GM21737 (cell line): ENCODE measurements around the gene NUP210.

ENCODE experiments used
- ATAC-seq: cut with Tn5 transposase; IDR thresholded peaks from one replicate; pipeline ENCODE4 v1.9.1; 2021; ENCODE audit warnings: mild to moderate bottlenecking, moderate library complexity; ENCODE audit not compliant: unreplicated experiment

Gene NUP210

GRCh38 chr3:13332158-13332557 is 88.0 kb downstream of the NUP210 start:
- ATAC-seq: peak; percentile 91

DNA sequence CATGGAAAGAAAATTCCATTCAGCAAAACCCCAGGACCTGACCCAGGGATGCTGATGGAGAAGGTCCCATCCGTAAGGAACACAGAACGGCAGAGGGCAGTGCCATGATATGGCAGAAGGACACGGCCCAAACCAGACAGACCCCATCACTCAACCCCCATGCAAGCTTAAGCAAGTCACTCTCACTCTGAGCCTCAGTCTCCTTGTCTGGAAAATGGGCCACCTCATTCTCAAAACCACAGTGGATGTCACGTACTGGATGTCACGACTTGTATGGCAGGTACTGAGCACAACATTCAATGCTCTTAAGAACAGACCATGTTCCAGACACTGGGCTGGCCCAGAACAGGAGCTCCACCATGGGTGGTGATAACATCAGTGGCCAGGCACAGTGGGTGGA is 90.4 kb downstream of the NUP210 start:
- ATAC-seq: no peak

GRCh38 chr3:13325892-13326443 is 94.2 kb downstream of the NUP210 start:
- no peak for ATAC-seq

DNA sequence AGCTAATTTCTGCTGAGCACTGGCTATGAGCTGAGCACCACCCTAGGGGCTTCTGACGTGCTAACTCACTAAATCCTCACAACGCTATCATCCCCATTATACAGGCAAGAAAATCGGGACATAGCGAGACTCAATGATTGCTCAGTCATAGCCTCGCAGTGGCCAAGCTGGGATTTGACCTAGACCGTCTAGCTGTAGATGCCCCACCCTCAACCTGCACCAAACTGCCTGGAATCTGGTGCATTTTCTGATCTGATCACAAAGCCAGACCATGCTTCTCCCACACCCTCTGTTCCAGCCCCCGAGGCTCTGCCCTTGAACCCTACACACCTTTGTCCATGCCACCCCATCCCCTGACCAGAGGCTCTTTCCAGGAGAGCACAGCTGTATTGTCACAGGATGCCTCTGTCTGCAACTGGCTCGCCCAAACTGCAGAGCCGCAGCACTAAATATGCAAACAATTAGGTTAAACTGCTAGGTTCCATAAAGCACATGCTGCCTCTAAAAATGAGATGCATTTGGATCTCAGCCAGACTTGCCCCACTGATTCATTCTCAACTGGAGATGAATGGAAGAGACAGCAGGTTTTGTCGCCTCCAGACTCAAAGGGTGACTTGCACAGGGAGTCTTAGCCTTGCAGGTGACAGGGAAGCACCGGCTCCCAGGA is 95.2 kb downstream of the NUP210 start:
- no peak for ATAC-seq

- no peak for ATAC-seq
These were observed 96.3 kb downstream of the NUP210 start for GRCh38 chr3:13323822-13324221.

DNA sequence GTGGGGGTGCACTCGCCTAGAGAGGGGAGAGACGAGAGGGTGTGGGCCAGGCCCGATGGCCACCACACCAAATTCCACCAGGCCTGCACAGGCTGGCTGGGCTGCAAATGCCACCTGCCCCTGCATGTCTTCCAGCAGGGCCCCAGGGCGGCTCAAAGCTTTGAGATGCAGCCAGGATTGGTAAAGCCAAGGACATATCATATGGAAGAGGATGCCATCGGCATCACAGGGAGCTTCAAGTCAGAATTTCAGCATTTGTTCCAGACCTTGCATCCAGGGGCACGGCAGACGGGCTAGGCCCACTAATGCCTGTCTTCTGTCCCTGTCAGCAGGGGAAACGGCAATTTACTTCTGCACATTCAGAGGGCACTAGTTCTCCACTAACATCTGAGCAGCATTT is 97.8 kb downstream of the NUP210 start:
- ATAC-seq: no peak

DNA sequence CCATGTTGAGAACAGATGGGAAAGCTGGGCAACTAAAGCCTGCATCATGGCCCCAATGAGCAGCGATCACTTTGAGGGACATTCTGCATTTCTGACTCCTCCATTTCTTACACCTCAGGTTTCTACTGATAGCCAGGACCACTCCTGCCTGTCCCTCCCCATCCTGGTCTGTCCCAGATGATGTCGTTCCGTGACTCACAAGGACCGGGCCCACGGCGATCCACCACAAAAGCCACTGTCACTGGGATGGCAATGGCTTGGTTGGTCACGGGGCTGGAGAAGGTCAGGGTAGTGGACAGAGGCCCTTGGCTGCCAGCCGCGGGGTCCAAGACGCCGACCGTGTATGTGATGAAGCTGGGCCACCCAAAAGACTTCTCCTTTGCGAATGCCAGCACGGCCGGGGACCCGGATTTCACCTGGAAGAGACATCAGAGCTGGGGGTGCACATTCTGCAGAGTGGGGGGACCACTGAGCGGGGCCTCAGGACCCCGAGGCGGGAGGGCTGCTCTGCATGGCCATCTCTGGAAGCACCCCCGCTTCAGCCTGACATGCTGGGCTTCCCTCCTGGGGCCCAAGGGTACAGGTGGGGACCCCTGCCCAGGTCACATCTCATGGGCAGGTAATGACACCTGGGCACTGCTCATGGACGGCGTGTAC is 100.4 kb downstream of the NUP210 start:
- ATAC-seq: no peak

DNA sequence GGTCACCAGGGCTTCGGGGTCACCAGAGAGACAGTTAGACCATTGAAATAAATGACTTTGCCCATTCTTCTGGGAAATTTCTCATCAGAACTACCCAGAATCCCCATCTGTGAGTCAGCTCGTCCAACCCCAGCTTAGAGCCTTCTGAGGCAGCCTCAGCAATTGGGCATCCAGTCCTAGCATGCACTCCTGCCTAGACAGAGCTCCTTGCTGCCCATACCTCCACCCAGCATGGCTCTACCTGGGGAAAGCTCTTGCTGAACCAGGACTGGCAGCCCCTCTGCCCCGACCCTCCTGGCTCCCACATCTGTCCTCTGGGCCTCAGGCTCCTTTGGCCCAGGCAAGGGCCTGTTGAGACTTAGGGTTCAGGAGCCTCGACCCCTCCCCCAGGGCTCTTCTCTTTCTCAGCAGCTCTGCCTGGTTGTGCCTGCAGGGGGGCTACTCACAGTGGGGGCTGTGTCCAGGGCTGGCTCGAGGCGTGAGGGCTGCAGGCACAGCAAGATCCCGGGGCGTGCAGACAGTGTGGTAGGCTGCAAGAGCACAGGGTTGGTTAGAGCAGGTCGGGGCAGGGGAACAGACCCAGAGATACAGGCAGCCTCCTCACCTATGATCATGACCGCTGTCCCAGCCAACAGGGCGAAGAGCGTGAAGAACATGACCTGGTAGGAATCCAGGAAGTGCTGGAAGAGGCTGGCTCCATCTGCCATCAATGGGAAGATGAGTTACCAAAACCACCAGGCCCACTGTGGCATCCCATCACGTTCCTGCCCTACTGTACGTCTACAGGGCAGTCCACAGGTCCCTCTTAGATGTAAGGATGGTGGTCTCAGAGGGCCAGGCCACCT is 101.3 kb downstream of the NUP210 start:
- no peak for ATAC-seq

DNA sequence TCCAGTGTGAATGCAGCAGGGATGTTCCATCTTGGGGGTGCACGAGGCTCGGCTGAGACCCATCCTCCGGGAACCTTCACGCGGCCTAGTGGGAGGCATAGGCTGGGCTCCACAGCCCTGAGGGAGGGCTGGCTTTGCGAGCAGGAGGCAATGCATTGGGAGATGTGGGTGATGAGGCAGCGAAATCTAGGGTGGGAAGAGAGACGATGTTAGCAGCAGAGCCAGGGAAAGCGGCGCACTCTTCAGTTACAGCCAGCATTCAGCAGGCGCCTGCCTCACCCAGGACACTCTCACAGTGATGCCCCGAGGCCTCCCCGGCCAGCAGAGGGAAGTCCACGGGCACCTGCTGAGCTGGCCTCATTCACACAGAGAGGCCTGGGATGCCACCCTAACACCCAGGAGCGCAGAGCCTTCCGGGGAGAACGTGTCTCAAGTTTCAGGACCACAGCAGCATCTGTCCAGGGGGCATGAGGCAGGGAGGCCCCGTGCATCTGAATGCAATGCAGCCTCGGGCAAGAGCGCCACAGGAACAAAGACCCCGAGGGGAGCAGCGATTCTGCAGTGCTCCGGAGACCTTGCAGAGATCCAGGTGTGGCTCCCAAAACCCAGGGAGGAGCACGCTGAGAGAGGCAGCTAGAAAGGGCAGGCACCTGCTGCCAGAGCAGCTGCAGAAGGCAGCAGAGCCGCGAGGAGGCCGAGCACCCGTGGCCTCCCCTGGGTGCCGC is 102.4 kb downstream of the NUP210 start:
- no peak for ATAC-seq

DNA sequence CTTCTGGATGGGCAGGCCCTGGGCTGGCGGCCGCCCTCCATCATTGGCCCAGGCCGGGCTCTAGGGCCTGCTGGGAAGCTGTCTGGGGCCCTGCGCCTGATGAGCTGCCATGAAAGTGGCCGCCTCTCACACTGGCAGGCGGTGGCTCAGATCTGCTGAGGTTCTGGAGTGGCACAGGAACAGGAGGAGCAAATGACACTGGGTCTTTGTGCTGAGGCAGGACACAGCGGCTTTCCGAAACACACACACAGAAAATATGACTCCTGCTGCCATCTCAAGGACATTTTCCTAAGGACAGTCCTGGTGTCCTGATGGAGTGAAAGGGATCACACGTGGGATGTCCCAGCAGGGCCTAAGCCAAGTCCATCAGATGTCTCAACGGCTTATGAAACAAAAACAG is 103.5 kb downstream of the NUP210 start:
- no peak for ATAC-seq

- no peak for ATAC-seq
These were observed 105.2 kb downstream of the NUP210 start for GRCh38 chr3:13314877-13315276.

GRCh38 chr3:13313813-13314212 is 106.3 kb downstream of the NUP210 start:
- ATAC-seq: no peak

DNA sequence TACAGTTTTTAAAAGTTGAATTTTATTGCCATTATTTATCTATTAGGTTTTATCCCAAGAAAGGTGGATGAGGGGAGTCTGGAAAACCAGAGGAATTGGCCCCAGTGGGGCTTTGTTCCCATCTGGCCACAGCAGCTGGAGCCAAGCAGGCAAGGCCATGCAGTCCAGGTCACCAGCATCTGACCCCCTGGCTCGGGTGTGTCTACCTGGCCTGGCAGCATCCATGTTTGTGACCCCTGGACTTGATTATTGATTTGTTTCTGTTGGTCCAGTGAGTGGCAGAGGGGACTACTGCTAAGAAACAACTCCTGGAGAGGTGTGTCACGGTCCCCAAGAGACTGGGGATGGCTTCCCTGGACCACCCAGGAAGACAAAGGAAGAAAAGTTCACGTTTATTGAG is 111.1 kb downstream of the NUP210 start:
- no peak for ATAC-seq

DNA sequence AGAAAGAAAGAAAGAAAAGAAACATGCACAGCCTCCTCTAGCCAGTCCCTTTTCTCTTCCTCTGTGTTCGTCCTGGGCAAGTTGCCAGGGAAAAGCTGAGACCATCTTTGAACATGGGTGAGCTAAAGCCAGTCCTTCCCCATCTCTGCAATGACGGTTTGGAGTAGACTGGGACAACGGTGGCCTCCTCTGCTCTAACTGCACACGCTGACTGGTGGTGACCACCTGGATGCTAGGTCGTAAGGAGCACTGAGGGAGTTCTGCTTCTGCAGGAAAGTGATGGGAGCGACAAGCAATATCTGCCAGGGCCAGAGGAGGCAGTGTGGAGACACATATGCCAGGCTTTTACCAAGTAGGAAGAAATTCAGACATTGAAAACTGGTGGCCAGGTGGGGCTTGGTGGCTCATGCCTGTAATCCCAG is 111.7 kb downstream of the NUP210 start:
- ATAC-seq: no peak

- ATAC-seq: no peak
These were observed 113.1 kb downstream of the NUP210 start for GRCh38 chr3:13307041-13307440.

GRCh38 chr3:13305623-13306022 is 114.5 kb downstream of the NUP210 start:
- no peak for ATAC-seq

GRCh38 chr3:13303410-13303809 is 116.7 kb downstream of the NUP210 start:
- no peak for ATAC-seq

- no peak for ATAC-seq
These were observed 118.7 kb downstream of the NUP210 start for GRCh38 chr3:13301286-13301987.

GRCh38 chr3:13300546-13301285 is 119.4 kb downstream of the NUP210 start:
- ATAC-seq: no peak
